HTR-8/SVneo (cell line): ENCODE data around the gene NFATC2.

Experiments used
- DNase-seq: peaks from one replicate; pipeline ENCODE4 v3.0.0; 2011; ENCODE audit warnings: low spot score, mixed read lengths; ENCODE audit not compliant: insufficient read length
- FAIRE-seq: peaks from 2 replicates; lab custom pipeline; 2011; peaks lifted over from hg19 to GRCh38; lab: Jason Lieb, UNC

The NFATC2 gene

GRCh38 chr20:51373713-51374455, 168.6 kb downstream of the NFATC2 start:
- DNase-seq: no peak
- peak; percentile 40 for FAIRE-seq

GRCh38 chr20:51372966-51373365, 169.6 kb downstream of the NFATC2 start:
- peak; percentile 68 for FAIRE-seq
- DNase-seq: no peak

GRCh38 chr20:51372176-51372803, 170.2 kb downstream of the NFATC2 start:
- DNase-seq (peak; percentile 98), FAIRE-seq (peak; percentile 85)

DNA sequence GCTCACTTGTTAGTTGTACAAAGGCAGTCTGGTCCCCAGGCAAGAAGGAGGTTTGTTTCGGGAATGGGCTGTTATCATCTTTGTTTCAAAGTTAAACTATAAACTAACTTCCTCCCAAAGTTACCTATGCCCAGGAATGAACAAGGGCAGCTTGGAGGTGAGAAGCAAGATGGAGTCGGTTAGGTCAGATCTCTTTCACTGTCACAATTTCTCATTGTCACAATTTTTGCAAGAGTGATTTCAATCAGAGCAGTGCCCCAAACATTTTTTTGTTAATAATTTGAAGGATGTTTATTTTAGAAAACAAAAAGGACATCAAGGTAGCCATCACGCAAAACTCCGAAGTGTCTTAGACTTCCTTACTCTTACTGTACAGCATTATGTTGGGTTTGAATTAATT, 170.8 kb downstream of the NFATC2 start:
- FAIRE-seq (no peak), DNase-seq (no peak)

GRCh38 chr20:51369503-51369902, 173.0 kb downstream of the NFATC2 start:
- no peak for DNase-seq
- no peak for FAIRE-seq

GRCh38 chr20:51368461-51369211, 173.9 kb downstream of the NFATC2 start:
- peak; percentile 86 for FAIRE-seq
- no peak for DNase-seq

DNA sequence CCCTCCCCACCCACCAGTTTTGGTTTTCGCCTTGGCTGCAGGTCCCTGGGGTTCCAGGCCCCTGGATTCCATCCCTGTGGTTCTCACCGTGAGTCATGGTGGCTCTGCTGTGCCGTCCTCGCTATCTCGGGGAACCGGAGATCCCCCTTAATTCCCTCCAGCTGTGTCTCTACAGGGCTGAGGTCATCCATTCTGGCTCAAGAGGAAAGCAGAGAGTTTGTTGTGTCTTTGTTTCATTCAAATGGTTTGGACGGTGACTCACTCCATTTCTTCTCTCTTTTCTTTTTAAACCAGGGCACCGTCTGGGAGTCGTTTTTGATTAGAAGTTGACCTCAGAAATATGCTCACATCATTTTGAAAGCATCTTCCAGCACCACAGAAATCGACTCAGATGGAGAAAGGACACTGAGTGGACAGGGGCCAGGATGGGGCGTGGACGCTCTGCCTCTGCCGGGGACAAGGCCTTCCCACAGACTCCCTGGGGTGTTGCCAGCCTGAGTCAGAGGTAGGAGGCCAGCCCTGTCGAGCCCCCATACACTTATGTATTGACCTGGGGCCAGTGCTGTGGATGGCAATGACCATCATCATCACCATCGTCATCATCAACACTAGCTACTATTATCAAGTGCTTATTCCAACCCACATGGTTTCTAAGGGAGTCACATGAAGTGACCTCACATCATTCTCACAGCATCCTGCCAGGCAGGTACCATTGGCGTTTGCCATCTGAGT, 176.2 kb downstream of the NFATC2 start:
- DNase-seq (peak; percentile 99), FAIRE-seq (peak; percentile 97)

GRCh38 chr20:51365670-51366069, 176.8 kb downstream of the NFATC2 start:
- FAIRE-seq (no peak), DNase-seq (peak; percentile 77)

DNA sequence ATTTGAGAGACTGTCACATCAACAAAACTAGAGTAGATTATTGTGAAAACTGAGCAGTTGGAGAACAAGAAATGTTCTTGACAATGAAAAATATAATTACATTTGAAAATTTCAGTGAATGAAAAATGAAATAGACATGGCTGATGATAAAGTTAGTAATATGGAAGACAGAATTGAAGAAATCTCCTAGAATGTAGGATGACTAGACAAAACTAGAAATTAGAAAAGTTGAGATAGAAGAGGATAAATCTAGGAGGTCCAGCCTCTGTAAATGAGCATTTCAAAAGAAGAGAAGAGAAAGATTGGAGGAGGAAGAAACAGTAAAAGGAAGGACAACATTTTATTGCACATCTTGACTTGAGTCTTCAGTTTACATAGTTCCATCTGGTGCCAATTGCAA, 178.7 kb downstream of the NFATC2 start:
- FAIRE-seq: no peak
- DNase-seq: no peak

GRCh38 chr20:51363378-51363777, 179.1 kb downstream of the NFATC2 start:
- FAIRE-seq (no peak), DNase-seq (no peak)

DNA sequence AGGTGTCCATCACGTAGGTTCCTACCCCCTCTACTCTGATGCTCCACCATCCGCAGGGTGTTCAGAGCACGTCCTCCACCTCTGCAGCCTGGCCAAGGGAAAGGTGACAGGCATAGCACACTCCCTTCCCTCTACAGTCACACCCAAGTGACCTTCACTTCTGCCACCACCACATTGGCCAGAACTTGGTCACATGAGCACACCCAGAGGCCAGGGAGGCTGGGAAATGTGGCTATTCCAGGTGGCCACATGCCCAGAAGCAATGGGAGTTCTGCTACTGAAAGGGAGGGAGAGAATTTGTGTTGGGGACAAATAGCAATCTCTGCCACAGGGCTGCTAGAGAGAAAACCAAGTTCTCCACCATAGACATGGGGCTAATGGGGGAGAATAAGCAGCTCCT, 180.3 kb downstream of the NFATC2 start:
- FAIRE-seq: peak; percentile 89

DNA sequence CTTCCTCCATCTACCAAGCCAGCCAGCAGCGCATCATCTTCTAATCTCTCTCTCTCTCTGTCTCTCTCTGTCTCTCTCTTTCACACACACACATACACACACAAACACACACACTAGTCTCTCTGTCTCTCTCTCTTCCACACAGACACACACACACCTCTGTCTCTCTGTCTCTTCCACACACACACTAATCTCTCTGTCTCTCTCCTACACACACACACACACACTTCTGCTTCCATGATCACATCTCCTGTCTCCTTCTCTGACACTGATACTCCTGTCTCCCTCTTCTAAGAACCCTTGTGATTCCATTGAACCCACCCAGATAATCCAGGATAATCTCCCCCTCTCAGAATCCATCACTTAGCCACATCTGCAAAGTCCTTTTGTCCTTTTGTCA, 181.3 kb downstream of the NFATC2 start:
- no peak for DNase-seq
- no peak for FAIRE-seq

More for the DNA sequence above, 180.3 kb downstream of the NFATC2 start:
- no peak for DNase-seq

- FAIRE-seq (peak; percentile 95), DNase-seq (peak; percentile 94)
These were observed 181.9 kb downstream of the NFATC2 start for GRCh38 chr20:51360451-51361201.

DNA sequence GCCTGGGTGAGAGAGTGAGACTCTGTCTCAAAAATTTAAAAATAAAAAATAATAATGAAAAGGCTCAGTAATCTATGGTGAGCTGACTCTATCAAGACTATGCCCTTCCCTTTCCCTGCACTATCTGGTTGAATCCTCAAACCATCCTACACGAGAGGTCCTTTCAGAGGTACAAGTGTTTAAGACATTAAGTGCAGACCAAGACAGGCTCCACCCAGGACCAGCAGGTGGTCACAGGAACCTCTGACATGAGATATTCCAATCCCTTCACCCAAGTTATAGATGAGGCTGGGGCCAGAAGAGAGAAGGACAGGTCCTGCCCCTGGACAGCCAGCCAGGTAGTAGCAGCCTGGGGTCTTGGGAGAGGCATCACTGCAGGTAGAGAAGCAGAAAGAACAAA, 182.6 kb downstream of the NFATC2 start:
- DNase-seq: no peak
- no peak for FAIRE-seq

- DNase-seq: no peak
- FAIRE-seq: no peak
These were observed 183.1 kb downstream of the NFATC2 start for GRCh38 chr20:51359401-51359800.

- peak; percentile 99 for FAIRE-seq
- no peak for DNase-seq
These were observed 184.3 kb downstream of the NFATC2 start for GRCh38 chr20:51358032-51358724.

- FAIRE-seq: no peak
These were observed 185.0 kb downstream of the NFATC2 start for GRCh38 chr20:51357543-51357942.

GRCh38 chr20:51356871-51357270, 185.6 kb downstream of the NFATC2 start:
- DNase-seq (no peak), FAIRE-seq (no peak)

More at GRCh38 chr20:51357543-51357942, 185.0 kb downstream of the NFATC2 start:
- DNase-seq: no peak

DNA sequence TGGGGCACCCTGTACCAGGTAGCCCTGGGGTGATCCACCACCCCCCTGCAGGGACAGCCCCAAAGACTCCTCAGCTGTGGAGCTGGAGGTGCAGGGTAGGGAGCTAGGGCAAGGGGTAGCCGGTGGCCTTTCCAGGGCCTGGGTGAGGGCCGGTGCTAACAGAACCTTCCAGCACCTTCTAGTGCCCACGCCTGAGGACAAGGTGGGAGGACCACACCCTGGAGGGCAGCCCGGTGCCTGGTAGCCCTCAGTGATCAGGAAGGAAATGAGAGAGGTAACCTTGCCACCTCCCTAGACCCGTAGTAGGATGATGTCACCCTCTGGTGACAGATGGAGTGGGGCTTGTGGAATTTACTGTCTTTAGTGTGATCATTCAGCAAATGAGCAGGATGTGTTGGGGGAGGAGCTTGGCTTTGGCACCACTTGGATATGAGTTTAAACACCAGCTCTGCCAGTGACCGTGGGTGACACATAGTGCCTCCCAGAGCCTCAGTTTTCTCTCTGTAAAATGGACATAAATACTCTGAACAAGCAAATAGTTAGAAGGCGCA, 187.7 kb downstream of the NFATC2 start:
- DNase-seq (peak; percentile 86), FAIRE-seq (peak; percentile 85)
